CD4-positive, alpha-beta T cell (primary cell): Measurements from ENCODE around the gene GGPS1. TPM values are rescaled to one million over a fixed set of nuclear protein-coding genes. Genes with fewer than 3 reads are reported as not detected.

ENCODE experiments used
- ATAC-seq: fragments of 200-7000 bp; cut with Tn5 transposase; one replicate; pipeline ENCODE4 v1.10.0; 2022; ENCODE audit warnings: mild to moderate bottlenecking; ENCODE audit not compliant: poor library complexity
- CTCF ChIA-PET: fragments of 350-600 bp; sonication (Branson Sonifier 250); formaldehyde crosslinking; loops from one replicate; lab custom pipeline; 2021; ENCODE audit warnings: antibody characterized with exemption, inconsistent platforms; lab: Charles Lee
- POLR2A ChIA-PET: fragments of 350-600 bp; sonication (Branson Sonifier 250); formaldehyde crosslinking; loops from one replicate; lab custom pipeline; 2021; ENCODE audit warnings: antibody characterized with exemption, inconsistent platforms; lab: Charles Lee
- DNase-seq, 14 experiments: peaks; one replicate each; pipeline ENCODE4 v3.0.0-alpha.2; 2013 to 2020; ENCODE audit warnings: mixed read lengths in 2 of 14
- H3K27ac ChIP-seq, 2 donors: one replicate each; pipeline versions ENCODE4 v1.5.1 to v1.7.0; 2013; ENCODE audit warnings: low read length in 2 of 2, low read depth in 1 of 2, mild to moderate bottlenecking in 1 of 2
- H3K27me3 ChIP-seq, 2 experiments: 1 replicate in 1 of 2; 2 replicates in 1 of 2; pipeline versions ENCODE4 v1.6.1 to v1.7.0; 2013; ENCODE audit warnings: low read length in 2 of 2, control low read depth in 1 of 2, mild to moderate bottlenecking in 1 of 2, moderate library complexity in 1 of 2; ENCODE audit not compliant: insufficient read depth in 2 of 2, control insufficient read depth in 1 of 2
- H3K36me3 ChIP-seq: one replicate; pipeline ENCODE4 v1.6.1; 2013; ENCODE audit warnings: low read length, control low read depth; ENCODE audit not compliant: insufficient read depth
- H3K4me1 ChIP-seq: one replicate; pipeline ENCODE4 v1.6.1; 2013; ENCODE audit warnings: low read length, control low read depth; ENCODE audit not compliant: insufficient read depth
- H3K4me3 ChIP-seq: one replicate; pipeline ENCODE4 v1.5.1; 2013; ENCODE audit warnings: mild to moderate bottlenecking, low read length, moderate library complexity
- H3K9me3 ChIP-seq, 2 experiments: 1 replicate in 1 of 2; 2 replicates in 1 of 2; pipeline versions ENCODE4 v1.6.1 to v1.7.0; 2013; ENCODE audit warnings: low read length in 2 of 2, mild to moderate bottlenecking in 2 of 2, control low read depth in 1 of 2, moderate library complexity in 1 of 2; ENCODE audit not compliant: control insufficient read depth in 1 of 2, insufficient read depth in 1 of 2
- H3K27ac Mint-ChIP-seq: one replicate; pipeline ENCODE4 v1.8.0; 2020; ENCODE audit warnings: mixed read lengths
- H3K27me3 Mint-ChIP-seq: one replicate; pipeline ENCODE4 v1.8.0; 2021; ENCODE audit warnings: mixed read lengths
- H3K36me3 Mint-ChIP-seq: one replicate; pipeline ENCODE4 v1.8.0; 2021; ENCODE audit warnings: low read depth, mixed read lengths
- H3K4me1 Mint-ChIP-seq: one replicate; pipeline ENCODE4 v1.8.0; 2021; ENCODE audit warnings: low read depth, mixed read lengths
- H3K4me3 Mint-ChIP-seq: one replicate; pipeline ENCODE4 v1.8.0; 2020; ENCODE audit warnings: mild to moderate bottlenecking, mixed read lengths
- H3K9me3 Mint-ChIP-seq: one replicate; pipeline ENCODE4 v1.8.0; 2020; ENCODE audit warnings: mixed read lengths
- intact Hi-C, 2 experiments: fragments of 100-400 bp; cut with DNase I in 1 of 2; cut with micrococcal nuclease in 1 of 2; formaldehyde crosslinking; loops; one replicate each; pipeline versions ENCODE4 v1.15.1 to v1.9.0; 2023 to 2025; cut with DNase I, micrococcal nuclease
- total RNA-seq, 174 experiments: library from RNA in 2 of 174; stranded (reverse) in 2 of 174; gene quantifications; one replicate each; pipeline ENCODE4 v1.2.3 and lab custom pipeline; 2021 to 2026
- TF ChIP-seq, protein P1 (sequence below): fragments of 200-600 bp; IDR thresholded peaks from one replicate; pipeline ENCODE4 v1.8.0; 2022; ENCODE audit warnings: antibody characterized with exemption, mild to moderate bottlenecking

The GGPS1 gene
- total RNA-seq, 2 experiments from 2014 or later: 20.6 to 20.9 TPM

- no peak for DNase-seq
- H3K27ac Mint-ChIP-seq: no peak overlapping the region
These were observed 13.7 kb downstream of the GGPS1 start for GRCh38 chr1:235342039-235342438.

GRCh38 chr1:235342471-235342870, 14.1 kb downstream of the GGPS1 start:
- Histone ChIP-seq H3K4me3 (no peak overlapping the region), H3K9me3 (no peaks in the 10 kb centered on the region), H3K4me1 (peaks cover 6% of the 10 kb centered on the region), H3K27ac (no peak overlapping the region), H3K36me3 (peaks cover 46% of the 10 kb centered on the region), H3K27me3 (no peaks in the 10 kb centered on the region)
- ChIA-PET POLR2A (no interaction called here), CTCF (interaction anchor here (1.2 to 1.4 kb wide), 2 partner anchors 16 to 81 kb away, joined by 3 to 4 read pairs; no protein-coding TSS in a partner anchor)
- H3K9me3 Mint-ChIP-seq: no peaks in the 10 kb centered on the region
- ATAC-seq (no peak), DNase-seq (no peak)
- no peak overlapping the region for H3K4me3 Mint-ChIP-seq
- H3K27ac Mint-ChIP-seq: no peak overlapping the region
- no peaks in the 10 kb centered on the region for H3K27me3 Mint-ChIP-seq
- TF ChIP-seq, protein P1, sequence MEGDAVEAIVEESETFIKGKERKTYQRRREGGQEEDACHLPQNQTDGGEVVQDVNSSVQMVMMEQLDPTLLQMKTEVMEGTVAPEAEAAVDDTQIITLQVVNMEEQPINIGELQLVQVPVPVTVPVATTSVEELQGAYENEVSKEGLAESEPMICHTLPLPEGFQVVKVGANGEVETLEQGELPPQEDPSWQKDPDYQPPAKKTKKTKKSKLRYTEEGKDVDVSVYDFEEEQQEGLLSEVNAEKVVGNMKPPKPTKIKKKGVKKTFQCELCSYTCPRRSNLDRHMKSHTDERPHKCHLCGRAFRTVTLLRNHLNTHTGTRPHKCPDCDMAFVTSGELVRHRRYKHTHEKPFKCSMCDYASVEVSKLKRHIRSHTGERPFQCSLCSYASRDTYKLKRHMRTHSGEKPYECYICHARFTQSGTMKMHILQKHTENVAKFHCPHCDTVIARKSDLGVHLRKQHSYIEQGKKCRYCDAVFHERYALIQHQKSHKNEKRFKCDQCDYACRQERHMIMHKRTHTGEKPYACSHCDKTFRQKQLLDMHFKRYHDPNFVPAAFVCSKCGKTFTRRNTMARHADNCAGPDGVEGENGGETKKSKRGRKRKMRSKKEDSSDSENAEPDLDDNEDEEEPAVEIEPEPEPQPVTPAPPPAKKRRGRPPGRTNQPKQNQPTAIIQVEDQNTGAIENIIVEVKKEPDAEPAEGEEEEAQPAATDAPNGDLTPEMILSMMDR: no peak
- H3K4me1 Mint-ChIP-seq: peaks cover 10% of the 10 kb centered on the region
- intact Hi-C loops: no loop called here
- H3K36me3 Mint-ChIP-seq: peaks cover 62% of the 10 kb centered on the region

More at GRCh38 chr1:235342039-235342438, 13.7 kb downstream of the GGPS1 start:
- peaks cover 6% of the 10 kb centered on the region for H3K4me1 ChIP-seq
- no peaks in the 10 kb centered on the region for H3K9me3 ChIP-seq
- CTCF ChIA-PET: interaction anchor here (1.2 to 1.4 kb wide), 2 partner anchors 17 to 81 kb away, joined by 3 to 4 read pairs; no protein-coding TSS in a partner anchor
- no peaks in the 10 kb centered on the region for H3K9me3 Mint-ChIP-seq
- H3K36me3 ChIP-seq: peaks cover 46% of the 10 kb centered on the region
- H3K27me3 ChIP-seq: no peaks in the 10 kb centered on the region
- TF ChIP-seq, protein P1: no peak
- POLR2A ChIA-PET: no interaction called here
- H3K4me1 Mint-ChIP-seq: peaks cover 12% of the 10 kb centered on the region
- no peak overlapping the region for H3K4me3 Mint-ChIP-seq
- H3K36me3 Mint-ChIP-seq: peaks cover 67% of the 10 kb centered on the region
- intact Hi-C loops: no loop called here
- no peaks in the 10 kb centered on the region for H3K27me3 Mint-ChIP-seq
- no peak for ATAC-seq
- no peak overlapping the region for H3K4me3 ChIP-seq
- no peak overlapping the region for H3K27ac ChIP-seq

GRCh38 chr1:235343726-235344125, 15.4 kb downstream of the GGPS1 start:
- no peak overlapping the region for H3K4me3 Mint-ChIP-seq
- intact Hi-C loops: no loop called here
- H3K27ac Mint-ChIP-seq: no peak overlapping the region
- Histone ChIP-seq H3K27ac (no peak overlapping the region), H3K9me3 (no peaks in the 10 kb centered on the region), H3K4me3 (no peak overlapping the region), H3K36me3 (peaks cover 36% of the 10 kb centered on the region), H3K27me3 (no peaks in the 10 kb centered on the region), H3K4me1 (no peaks in the 10 kb centered on the region)
- no peaks in the 10 kb centered on the region for H3K9me3 Mint-ChIP-seq
- ChIA-PET CTCF (no interaction called here), POLR2A (no interaction called here)
- H3K36me3 Mint-ChIP-seq: peaks cover 52% of the 10 kb centered on the region
- TF ChIP-seq, protein P1: no peak
- H3K27me3 Mint-ChIP-seq: no peaks in the 10 kb centered on the region
- H3K4me1 Mint-ChIP-seq: peaks cover 5% of the 10 kb centered on the region
- DNase-seq (no peak), ATAC-seq (no peak)
